ENCODE measurements around the gene BORCS5. TPM values are rescaled to one million over a fixed set of nuclear protein-coding genes. Genes with fewer than 3 reads are reported as not detected.

Gene BORCS5
- total RNA-seq, 2 donors from 2014 or later, result 35.0 to 48.4 TPM

GRCh38 chr12:12505544-12506495 lies 148.9 kb downstream of the BORCS5 start:
- peaks cover 57% of the 10 kb centered on the region for H3K4me1 Mint-ChIP-seq
- DNase-seq (no peak), ATAC-seq (no peak)
- no peaks in the 10 kb centered on the region for H3K9me3 ChIP-seq (ENCODE audit: control insufficient read depth, low read length, poor library complexity, severe bottlenecking)
- H3K4me3 Mint-ChIP-seq, result peak overlapping the region; percentile 90
- no peaks in the 10 kb centered on the region for H3K27me3 Mint-ChIP-seq
- H3K36me3 Mint-ChIP-seq (ENCODE audit: low read depth), result peaks cover 5% of the 10 kb centered on the region
- H3K27ac Mint-ChIP-seq, result peak overlapping the region; percentile 98

- ATAC-seq, result no peak
- Mint-ChIP-seq H3K27ac (peak overlapping the region; percentile 98), H3K4me3 (peak overlapping the region; percentile 90), H3K27me3 (no peaks in the 10 kb centered on the region), H3K4me1 (peaks cover 51% of the 10 kb centered on the region), H3K36me3 (ENCODE audit: low read depth) (peaks cover 5% of the 10 kb centered on the region)
- DNase-seq, result no peak
- H3K9me3 ChIP-seq (ENCODE audit: control insufficient read depth, low read length, poor library complexity, severe bottlenecking), result no peaks in the 10 kb centered on the region
Measured at GRCh38 chr12:12506496-12506890, 149.6 kb downstream of the BORCS5 start.

GRCh38 chr12:12507121-12507520 lies 150.2 kb downstream of the BORCS5 start:
- Mint-ChIP-seq H3K36me3 (ENCODE audit: low read depth) (peaks cover 5% of the 10 kb centered on the region), H3K4me1 (peaks cover 49% of the 10 kb centered on the region), H3K27me3 (no peaks in the 10 kb centered on the region), H3K4me3 (no peak overlapping the region), H3K27ac (peak overlapping the region; percentile 98)
- no peaks in the 10 kb centered on the region for H3K9me3 ChIP-seq (ENCODE audit: control insufficient read depth, low read length, poor library complexity, severe bottlenecking)
- DNase-seq (no peak), ATAC-seq (no peak)

GRCh38 chr12:12508612-12509011 lies 151.7 kb downstream of the BORCS5 start:
- ATAC-seq (no peak), DNase-seq (no peak)
- H3K36me3 Mint-ChIP-seq (ENCODE audit: low read depth), result peaks cover 3% of the 10 kb centered on the region
- H3K4me1 Mint-ChIP-seq, result peaks cover 39% of the 10 kb centered on the region
- H3K9me3 ChIP-seq (ENCODE audit: control insufficient read depth, low read length, poor library complexity, severe bottlenecking), result no peaks in the 10 kb centered on the region
- H3K4me3 Mint-ChIP-seq, result no peak overlapping the region
- H3K27ac Mint-ChIP-seq, result no peak overlapping the region
- no peaks in the 10 kb centered on the region for H3K27me3 Mint-ChIP-seq

GRCh38 chr12:12510141-12510540 lies 153.3 kb downstream of the BORCS5 start:
- Mint-ChIP-seq H3K4me1 (peaks cover 40% of the 10 kb centered on the region), H3K4me3 (no peak overlapping the region), H3K36me3 (ENCODE audit: low read depth) (peaks cover 3% of the 10 kb centered on the region), H3K27me3 (no peaks in the 10 kb centered on the region), H3K27ac (no peak overlapping the region)
- no peaks in the 10 kb centered on the region for H3K9me3 ChIP-seq (ENCODE audit: control insufficient read depth, low read length, poor library complexity, severe bottlenecking)
- ATAC-seq (no peak), DNase-seq (no peak)

- ATAC-seq, result no peak
- Mint-ChIP-seq H3K4me1 (peaks cover 36% of the 10 kb centered on the region), H3K36me3 (ENCODE audit: low read depth) (peaks cover 3% of the 10 kb centered on the region), H3K27me3 (no peaks in the 10 kb centered on the region), H3K4me3 (no peak overlapping the region), H3K27ac (no peak overlapping the region)
- H3K9me3 ChIP-seq (ENCODE audit: control insufficient read depth, low read length, poor library complexity, severe bottlenecking), result no peaks in the 10 kb centered on the region
- DNase-seq, result no peak
Measured at GRCh38 chr12:12510551-12510950, 153.7 kb downstream of the BORCS5 start.

- Mint-ChIP-seq H3K4me3 (no peak overlapping the region), H3K27ac (no peak overlapping the region), H3K4me1 (peaks cover 30% of the 10 kb centered on the region), H3K36me3 (ENCODE audit: low read depth) (peaks cover 3% of the 10 kb centered on the region), H3K27me3 (no peaks in the 10 kb centered on the region)
- no peaks in the 10 kb centered on the region for H3K9me3 ChIP-seq (ENCODE audit: control insufficient read depth, low read length, poor library complexity, severe bottlenecking)
- ATAC-seq, result peak; percentile 5
- no peak for DNase-seq
Measured at GRCh38 chr12:12511021-12511783, 154.3 kb downstream of the BORCS5 start.

- no peaks in the 10 kb centered on the region for H3K9me3 ChIP-seq (ENCODE audit: control insufficient read depth, low read length, poor library complexity, severe bottlenecking)
- Mint-ChIP-seq H3K36me3 (ENCODE audit: low read depth) (peaks cover 3% of the 10 kb centered on the region), H3K27ac (no peak overlapping the region), H3K4me3 (no peak overlapping the region), H3K27me3 (no peaks in the 10 kb centered on the region), H3K4me1 (peaks cover 24% of the 10 kb centered on the region)
- ATAC-seq (peak; percentile 63), DNase-seq (no peak)
Measured at GRCh38 chr12:12511895-12512711, 155.2 kb downstream of the BORCS5 start.

- DNase-seq (no peak), ATAC-seq (no peak)
- Mint-ChIP-seq H3K27me3 (no peaks in the 10 kb centered on the region), H3K4me3 (no peak overlapping the region), H3K27ac (no peak overlapping the region), H3K36me3 (ENCODE audit: low read depth) (peaks cover 6% of the 10 kb centered on the region), H3K4me1 (peaks cover 23% of the 10 kb centered on the region)
- no peaks in the 10 kb centered on the region for H3K9me3 ChIP-seq (ENCODE audit: control insufficient read depth, low read length, poor library complexity, severe bottlenecking)
Measured at GRCh38 chr12:12513416-12514006, 156.6 kb downstream of the BORCS5 start.

- peak overlapping the region; percentile 21 for H3K27ac Mint-ChIP-seq
- ATAC-seq, result no peak
Measured at GRCh38 chr12:12518464-12518845, 161.6 kb downstream of the BORCS5 start.

GRCh38 chr12:12518919-12519318 lies 162.0 kb downstream of the BORCS5 start:
- Mint-ChIP-seq H3K36me3 (ENCODE audit: low read depth) (peaks cover 4% of the 10 kb centered on the region), H3K4me1 (peaks cover 32% of the 10 kb centered on the region), H3K27ac (peak overlapping the region; percentile 16), H3K4me3 (no peak overlapping the region), H3K27me3 (no peaks in the 10 kb centered on the region)
- H3K9me3 ChIP-seq (ENCODE audit: control insufficient read depth, low read length, poor library complexity, severe bottlenecking), result no peaks in the 10 kb centered on the region
- DNase-seq (no peak), ATAC-seq (no peak)

More at GRCh38 chr12:12518464-12518845, 161.6 kb downstream of the BORCS5 start:
- no peaks in the 10 kb centered on the region for H3K9me3 ChIP-seq (ENCODE audit: control insufficient read depth, low read length, poor library complexity, severe bottlenecking)
- DNase-seq, result no peak
- H3K36me3 Mint-ChIP-seq (ENCODE audit: low read depth), result peaks cover 4% of the 10 kb centered on the region
- H3K27me3 Mint-ChIP-seq, result no peaks in the 10 kb centered on the region
- peaks cover 28% of the 10 kb centered on the region for H3K4me1 Mint-ChIP-seq
- H3K4me3 Mint-ChIP-seq, result no peak overlapping the region
